Measurements from ENCODE around the gene MYO1G.
"Not testable (repeated sequence)": the region's sequence is repeated elsewhere in the genome, so short reads cannot be mapped to it uniquely, and the experiment has no call there.

MYO1G gene

DNA sequence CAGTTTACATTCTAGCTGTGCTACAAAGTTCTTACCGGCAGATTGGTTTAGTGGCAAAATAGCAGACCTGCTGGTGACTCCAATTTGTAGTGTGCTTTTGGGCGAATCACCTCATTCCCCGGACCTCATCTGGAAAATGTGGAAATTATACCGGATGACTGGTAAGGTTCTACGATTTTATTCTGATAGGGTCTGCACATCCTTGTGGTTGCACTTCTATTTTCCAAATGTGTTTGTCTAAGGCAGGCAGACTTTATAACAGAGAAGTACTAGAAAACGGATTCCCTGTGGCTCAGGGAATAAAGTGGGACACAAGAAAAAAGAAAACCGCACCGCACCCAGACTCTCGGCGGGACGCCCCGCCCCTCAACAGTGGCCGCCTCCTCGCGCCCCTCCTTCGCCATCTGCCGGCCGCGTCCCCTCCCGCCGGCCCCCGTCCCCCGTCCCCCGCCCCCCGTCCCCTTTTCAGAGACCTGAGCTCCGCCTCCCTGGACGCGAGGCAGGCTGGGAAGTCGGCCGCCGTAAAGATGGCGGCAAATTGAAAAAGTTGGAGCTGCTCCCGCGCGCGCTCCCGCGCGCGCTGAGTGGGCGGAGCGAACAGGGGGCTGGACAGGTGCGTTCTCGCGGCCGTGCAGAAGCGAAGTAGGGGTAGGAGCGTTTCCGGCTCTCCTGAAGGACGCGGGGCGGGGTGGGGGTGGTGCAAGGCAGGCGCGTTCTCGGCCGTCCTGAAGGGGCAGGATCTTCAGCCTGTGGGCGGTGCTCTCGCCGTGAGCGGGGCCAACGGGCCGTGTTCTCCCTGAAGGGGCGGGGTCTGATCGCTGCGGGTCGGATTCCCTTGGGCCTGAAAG lies 20.7 kb upstream of the MYO1G start:
- peak; percentile 98 to 100 (median 99) for DNase-seq (ENCODE audit: low read depth in 3 of 3)

DNA sequence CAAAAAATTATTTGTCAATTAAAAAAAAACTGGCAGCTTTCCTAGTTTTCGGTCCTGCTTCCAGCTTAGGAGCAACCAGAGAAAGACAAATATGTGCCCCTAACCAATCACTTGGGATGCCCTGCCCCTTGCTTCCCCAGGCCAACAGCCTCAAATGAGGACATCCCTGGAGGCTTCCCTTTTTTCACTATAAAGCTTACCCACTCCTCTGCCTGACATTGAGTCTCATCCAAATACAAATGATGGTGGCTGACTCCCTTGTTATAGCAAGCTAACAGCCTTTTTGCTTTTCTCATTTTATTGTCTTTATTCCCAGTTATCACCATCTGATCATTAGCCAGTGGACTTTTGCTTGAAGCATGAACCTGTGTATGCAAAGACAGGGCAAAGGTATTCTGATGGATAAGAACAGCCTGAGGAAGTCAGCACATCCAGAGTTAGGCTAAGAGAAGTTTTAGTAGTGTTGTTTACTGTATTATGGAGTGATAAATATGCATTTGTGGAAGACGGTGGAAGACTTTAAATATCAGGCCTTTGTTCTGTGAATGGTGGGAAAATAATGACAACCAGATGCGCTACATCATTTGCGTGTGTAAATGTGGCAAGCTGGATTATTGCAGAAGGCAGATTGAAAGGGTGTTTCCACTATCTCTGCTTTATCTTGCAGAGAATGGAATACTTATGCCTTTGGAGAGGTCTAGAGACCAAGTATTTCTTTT lies 19.5 kb upstream of the MYO1G start:
- no peak for DNase-seq (ENCODE audit: low read depth in 3 of 3)

DNA sequence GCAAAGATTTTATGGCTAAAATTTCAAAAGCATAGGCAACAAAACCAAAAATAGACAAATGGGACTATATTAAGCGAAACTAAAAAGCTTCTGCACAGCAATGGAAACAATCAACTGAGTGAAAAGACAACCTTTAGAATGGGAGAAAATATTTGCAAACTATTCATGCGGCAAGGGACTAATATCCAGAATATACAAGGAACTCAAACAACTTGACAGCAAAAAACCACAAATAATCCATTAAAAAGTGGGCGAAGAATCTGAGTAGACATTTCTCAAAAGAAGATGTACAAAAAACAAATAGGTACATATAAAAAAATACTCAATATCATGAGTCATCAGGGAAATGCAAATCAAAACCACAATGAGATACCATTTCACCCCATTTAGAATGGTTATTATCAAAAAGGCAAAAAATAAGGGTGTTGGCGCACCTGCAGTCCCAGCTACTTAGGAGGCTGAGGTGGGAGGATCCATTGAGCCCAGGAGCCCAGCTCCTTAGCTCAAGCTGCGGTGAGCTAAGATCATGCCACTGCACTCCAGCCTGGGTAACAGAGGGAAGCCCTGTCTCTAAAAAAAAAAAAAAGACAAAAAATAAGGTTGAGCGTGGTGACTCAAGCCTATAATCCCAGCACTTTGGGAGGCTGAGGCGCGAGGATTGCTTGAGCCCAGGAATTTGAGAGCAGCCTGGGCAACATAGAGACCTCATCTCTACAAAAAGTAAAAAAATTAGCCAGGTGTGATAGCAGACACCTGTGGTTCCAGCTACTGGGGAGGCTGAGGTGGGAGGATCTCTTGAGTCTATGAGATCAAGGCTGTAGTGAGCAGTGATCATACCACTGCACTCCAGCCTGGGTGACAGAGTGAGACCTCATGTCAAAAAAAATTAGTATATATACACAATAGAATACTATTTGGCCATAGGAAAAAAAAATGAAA lies 17.0 kb upstream of the MYO1G start:
- no peak for DNase-seq (ENCODE audit: low read depth in 3 of 3)

DNA sequence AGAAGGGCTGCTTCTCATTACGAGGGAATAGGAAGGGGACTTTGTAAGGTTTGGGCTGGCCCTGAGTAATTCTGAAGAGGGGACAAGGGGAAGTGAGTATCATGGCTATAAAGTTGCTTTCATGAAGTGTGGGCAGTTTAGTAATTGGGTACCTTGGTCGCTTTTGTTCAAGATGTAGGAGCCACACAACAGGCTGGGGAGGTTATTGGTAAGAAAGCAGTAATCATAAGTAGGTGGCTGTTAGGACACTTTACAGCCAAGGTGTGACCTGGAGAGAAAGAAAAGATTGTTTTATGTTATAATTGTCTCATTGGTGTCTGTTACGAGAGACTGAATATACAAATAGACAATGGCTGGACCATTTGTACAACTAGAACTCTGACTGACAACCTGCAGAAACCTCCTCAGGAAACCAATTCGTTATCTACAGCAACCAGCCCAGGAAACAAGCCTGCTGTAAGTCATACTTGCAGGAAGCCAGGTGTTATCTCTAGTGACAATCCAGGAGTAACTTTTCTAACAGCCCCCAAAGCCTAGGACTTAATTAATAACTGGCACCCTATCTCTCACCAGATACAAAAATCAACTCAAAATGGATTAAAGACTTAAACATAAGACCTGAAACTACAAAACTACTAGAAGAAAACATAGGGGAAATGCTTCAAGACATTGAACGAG lies 16.2 kb upstream of the MYO1G start:
- DNase-seq (ENCODE audit: low read depth in 3 of 3) = no peak

DNA sequence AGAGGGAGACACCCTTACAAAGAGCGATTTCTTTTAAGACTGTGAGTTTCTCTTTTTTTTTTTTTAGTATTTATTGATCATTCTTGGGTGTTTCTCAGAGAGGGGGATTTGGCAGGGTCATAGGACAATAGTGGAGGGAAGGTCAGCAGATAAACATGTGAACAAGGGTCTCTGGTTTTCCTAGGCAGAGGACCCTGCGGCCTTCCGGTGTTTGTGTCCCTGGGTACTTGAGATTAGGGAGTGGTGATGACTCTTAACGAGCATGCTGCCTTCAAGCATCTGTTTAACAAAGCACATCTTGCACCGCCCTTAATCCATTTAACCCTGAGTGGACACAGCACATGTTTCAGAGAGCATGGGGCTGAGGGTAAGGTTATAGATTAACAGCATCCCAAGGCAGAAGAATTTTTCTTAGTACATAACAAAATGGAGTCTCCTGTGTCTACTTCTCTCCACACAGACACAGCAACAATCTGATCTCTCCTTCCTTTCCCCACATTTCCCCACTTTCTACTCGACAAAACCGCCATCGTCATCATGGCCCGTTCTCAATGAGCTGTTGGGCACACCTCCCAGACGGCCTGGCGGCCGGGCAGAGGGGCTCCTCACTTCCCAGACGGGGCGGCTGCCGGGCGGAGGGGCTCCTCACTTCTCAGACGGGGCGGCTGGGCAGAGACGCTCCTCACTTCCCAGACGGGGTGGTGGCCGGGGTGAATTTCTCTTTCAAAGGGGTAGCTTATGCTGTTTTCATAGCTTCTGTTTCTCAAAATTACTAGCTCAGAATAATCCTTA lies 13.4 kb upstream of the MYO1G start:
- DNase-seq (ENCODE audit: low read depth in 3 of 3) = not testable (repeated sequence)

DNA sequence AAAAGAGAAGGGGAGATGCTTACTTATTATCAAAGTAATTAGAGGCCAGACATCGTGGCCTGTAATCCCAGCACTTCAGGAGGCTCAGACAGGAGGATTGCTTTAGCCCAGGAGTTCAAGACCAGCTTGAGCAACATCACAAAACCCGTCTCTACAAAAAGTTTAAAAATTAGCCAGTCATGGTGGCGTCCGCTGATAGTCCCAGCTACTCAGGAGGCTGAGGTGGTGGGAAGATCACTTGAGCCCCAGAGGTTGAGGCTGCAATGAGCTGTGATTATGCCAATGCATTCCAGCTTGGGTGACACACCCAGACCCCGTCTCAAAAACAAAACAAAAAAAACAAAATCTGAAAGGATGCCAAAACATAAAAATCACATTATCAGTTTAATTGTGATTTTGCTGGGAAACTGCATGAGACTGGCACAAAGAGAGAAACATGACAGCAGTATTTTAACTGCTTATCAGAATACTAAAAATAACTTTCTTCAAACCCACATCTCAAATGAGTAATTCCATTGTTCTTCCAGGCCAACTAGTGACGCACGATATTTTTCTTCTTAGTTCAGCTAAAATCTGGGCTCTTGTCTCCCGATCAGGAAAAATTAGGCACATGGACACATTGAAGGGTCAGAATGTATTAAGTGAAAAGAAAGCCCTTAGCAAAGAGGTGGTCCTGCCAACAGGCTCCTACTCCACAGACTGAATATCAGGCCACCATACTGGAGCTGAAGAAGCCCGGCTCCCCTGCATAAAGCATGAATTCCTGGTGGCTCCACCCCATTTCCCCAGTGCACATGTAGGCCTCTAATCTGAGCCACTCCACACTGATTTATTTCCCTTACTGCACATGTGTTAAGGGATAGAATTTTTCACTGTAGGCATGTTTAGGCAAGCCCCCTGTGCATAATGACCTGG lies 11.6 kb upstream of the MYO1G start:
- no peak for DNase-seq (ENCODE audit: low read depth in 3 of 3)

DNA sequence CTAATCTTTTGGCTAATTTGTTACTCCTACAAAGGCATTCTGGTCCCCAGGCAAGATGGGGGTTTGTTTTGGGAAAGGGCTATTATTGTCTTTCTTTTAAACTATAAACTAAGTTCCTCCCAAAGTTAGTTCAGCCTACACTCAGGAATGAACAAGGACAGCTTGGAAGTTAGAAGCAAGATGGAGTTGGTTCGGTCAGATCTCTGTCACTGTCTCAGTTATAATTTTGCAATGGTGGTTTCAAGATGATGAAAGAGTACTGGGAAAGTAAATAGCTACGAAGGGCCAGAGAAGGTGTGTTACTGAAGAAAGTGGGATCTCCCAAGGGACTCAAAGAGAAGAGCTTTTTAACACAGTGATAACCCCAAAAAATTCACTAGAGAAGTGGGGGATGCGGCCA lies 10.3 kb upstream of the MYO1G start:
- no peak for DNase-seq (ENCODE audit: low read depth in 3 of 3)

DNA sequence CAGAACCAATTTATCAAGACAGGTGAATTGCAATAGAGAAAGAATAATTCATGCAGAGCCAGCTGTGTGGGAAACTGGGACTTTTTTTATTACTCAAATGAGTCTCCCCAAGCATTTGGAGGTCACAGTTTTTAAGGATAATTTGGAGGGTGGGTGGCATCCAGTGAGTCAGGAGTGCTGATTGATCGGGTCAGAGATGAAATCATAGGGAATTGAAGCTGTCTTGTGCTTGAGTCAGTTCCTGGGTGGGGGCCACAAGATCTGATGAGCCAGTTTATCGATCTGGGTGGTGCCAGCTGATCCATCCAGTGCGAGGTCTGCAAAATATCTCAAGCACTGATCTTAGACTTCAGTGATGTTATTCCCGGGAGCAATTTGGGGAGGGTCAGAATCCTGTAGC lies 9.9 kb upstream of the MYO1G start:
- DNase-seq (ENCODE audit: low read depth in 3 of 3) = no peak

DNA sequence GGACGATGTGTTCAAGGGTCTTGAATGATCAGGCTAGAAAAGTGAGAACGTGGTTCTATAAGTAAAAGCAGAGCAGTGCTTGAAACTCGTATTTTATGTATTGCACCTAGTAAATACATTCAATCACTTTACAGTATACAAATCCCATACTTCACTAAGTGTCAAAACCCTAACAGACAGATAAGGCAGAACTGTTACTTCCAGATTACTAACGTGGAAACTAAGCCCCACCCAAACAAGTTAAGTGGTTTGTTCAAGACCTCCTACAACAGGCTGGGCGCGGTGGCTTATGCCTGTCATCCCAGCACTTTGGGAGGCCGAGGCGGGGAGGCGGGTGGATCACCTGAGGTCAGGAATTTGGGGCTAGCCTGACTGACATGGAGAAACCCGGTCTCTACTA lies 9.2 kb upstream of the MYO1G start:
- no peak for DNase-seq (ENCODE audit: low read depth in 3 of 3)

DNA sequence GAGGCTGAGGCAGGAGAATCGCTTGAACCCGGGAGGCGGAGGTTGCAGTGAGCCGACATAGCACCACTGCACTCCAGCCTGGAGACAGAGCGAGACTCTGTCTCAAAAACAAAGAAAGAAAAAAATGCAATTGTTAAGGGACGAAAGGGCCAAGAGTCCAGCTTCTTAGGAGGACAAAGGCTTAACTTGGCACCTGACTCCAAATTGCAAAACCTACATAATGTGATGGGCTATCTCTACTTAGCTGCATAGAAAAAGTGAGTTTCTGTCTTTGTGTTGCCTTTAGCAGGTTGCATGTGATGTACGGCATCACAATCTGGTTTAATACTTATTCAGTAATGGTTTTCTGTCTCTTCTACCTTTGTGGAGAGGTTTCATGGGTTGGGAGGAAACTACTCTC lies 8.6 kb upstream of the MYO1G start:
- DNase-seq (ENCODE audit: low read depth in 3 of 3) = no peak

DNA sequence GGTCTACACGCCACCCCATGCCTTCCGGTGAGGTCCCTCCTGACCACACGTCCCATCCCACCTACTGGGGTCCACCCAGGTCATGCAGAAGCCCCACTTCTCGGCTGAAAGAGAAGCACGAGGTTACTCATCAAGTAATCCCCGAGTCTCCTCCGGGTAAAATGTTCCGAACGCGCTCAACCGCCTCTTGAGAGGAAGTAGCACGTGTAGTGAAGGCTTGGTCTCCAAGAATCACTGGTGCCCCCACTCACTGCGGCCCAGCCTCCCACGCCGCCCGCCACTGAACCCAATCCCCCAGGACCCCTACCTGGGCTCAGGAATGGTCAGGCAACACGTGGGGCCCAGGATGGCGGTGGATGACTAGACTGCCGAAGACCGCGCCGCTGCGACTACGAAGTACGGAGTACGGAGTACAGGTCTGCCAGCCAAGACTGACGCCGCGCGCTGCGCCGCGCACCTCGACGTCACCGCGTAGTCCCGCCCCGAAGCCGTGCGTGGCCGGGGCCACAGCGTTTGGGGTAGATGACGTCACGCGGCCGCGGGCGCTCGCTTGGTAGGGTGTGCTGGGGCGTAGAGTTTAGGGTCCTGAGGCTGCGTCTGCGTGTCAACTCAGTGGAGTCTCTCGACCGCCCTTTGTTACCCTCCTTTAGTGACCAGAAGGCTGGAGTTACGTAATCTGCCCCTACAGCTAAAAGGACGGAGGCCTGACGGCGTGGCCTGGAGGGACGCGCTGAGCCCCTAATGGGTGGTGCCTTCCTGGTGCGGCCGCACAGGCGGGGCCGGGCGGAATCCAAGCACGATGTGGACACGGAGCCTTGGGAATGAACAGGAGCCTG lies 7.6 kb upstream of the MYO1G start:
- peak; percentile 88 to 97 (median 95) for DNase-seq (ENCODE audit: low read depth in 3 of 3)

DNA sequence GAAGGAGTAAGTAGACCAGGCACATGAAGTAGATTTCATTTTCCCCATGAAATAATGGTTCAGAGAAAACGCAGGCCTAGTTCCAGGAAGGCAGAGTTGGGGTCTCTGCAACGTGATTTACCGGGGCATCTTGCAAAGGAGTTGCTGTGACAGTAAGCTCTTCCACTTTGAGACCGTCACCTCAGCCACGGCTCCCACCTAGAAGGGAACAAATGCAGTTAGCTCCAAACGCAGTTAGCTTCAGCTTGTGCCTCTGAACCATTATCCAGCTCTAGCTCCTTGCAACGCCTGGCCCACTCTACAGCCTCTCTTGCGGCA lies 7.0 kb upstream of the MYO1G start:
- DNase-seq (ENCODE audit: low read depth in 3 of 3) = no peak

DNA sequence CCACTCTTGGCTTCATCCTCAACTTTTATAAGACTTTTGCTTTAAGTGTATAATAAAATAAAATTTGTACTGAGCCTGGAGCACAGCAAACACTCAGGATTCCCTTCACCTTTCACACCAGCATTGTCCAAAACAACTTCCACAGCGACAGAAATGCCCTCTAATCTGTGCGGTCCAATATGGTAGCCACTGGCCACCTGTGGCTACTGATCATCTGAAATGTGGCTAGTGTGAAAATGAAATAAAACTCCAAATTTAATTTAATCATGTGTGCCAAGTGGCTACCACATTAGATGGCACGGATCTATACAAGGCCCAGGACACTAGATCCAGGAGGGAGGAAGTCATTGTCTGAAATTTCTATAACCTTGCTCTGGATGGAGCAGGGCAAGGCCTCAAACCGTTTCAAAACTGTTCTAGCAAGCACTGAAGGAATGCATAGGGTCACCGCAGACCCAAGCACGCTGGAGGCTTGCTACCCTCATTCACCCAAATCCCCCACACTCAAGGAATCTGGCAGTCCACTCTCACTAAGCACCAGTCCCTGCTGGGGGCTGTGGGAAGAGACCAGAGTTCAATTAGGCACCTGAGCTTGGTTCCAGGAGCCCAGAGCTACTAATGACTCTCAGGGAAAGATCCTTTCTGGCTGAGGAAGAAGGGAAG lies 6.3 kb upstream of the MYO1G start:
- DNase-seq (ENCODE audit: low read depth in 3 of 3) = no peak

DNA sequence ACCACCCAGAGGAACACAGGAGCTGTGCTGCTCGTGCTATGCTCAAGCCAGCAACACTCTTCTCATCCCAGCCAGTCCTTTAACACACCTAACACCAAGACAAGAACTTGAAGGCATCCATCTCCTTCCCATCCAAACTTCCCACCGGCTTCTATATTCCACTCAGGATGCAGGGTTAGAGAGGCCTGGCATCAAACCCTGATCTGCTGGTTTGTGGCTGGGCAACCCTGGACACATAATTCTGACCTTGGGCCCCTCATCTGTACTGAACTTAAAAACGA lies 5.6 kb upstream of the MYO1G start:
- no peak for DNase-seq (ENCODE audit: low read depth in 3 of 3)

DNA sequence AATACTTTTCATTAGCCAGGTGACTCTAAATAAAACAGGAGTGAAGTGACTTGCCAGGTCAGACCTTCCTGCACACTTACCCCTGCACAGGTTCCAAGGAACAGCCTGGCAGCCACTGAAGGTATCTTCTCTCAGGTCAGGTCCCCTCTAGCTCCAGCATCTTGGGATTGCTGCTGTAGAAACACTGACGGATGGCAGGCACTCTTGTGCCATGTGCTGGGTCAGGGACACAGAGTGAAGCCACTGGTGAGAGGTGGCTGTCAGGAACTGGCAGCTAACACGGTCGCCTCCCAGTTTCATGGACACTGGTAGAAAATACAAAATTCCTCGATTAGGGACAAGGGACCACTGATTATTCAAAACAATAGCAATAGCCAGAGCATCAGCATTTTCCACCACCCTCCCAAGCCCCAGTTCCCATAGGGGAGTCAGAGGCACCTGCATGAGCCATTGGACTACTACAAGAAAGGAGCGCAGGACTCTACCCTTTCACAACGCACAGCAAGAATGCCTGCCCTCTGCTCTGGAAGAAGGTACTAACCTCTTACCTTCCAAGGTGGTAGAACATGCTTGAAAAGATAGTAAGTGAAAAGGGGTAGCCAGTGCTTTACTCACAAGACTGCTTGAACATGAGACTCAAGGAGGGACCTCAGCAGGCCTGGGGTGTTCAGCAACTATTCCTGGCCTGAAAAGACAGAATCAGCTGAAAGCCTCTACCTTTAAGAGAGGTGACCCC lies 5.1 kb upstream of the MYO1G start:
- no peak for DNase-seq (ENCODE audit: low read depth in 3 of 3)

DNA sequence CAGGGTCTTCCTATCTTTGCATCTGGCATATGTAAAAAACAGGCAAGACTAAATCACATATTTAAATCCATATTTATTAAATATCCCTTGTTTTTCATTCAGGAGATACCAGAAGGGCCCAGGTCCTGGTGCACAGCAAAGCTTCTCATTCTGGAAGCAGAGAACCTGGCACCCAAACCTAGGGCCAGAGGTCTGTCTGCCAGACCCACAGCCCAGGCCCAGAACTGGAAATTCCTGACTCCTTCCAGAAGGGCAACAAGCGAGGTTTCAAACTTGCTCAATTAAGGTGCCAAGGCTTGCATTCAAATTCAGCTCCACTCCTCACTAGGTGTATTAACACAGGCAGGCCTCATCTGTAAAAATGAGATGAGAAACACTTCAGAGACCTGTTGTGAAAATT lies 4.2 kb upstream of the MYO1G start:
- DNase-seq (ENCODE audit: low read depth in 3 of 3) = no peak

DNA sequence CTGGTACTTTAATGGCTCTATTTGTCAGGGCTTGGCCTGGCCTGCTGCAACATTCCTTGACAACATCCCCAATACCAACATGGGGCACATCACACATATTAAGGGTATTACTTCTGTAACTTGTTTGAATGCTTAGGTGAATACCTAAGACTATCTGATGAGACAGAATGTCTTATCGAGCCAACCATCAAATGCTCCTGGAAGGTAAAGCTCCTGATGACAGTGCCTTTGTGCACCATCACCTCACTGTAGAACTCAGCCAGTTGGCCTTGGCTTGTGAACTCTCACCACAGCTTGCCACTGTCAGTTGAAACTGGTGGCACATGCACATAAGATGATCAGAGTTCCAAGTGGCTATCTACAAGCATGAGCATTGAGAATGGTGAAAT lies 3.7 kb upstream of the MYO1G start:
- DNase-seq (ENCODE audit: low read depth in 3 of 3) = no peak

All from stimulated activated CD4-positive, alpha-beta T cell treated with anti-CD3 and anti-CD28 coated beads, TNF-alpha, amount 100 ng/mL, for 24 hours (primary cell).